Endothelial cell of umbilical vein (primary cell): ENCODE results near the gene ACSF3. TPM values are rescaled to one million over a fixed set of nuclear protein-coding genes. Genes with fewer than 3 reads are reported as not detected.

ENCODE experiments used
- BruUV-seq: library from RNA; stranded (reverse); fragments of 400-500 nt; replicated peaks from 2 replicates; lab custom pipeline; 2021; lab: Mats Ljungman, UMichigan
- CTCF ChIA-PET: fragments of 300-600, 350-600 bp; sonication (Branson Sonifier 250); formaldehyde crosslinking; loops from one replicate; lab custom pipeline; 2021; ENCODE audit warnings: antibody characterized with exemption, inconsistent platforms; lab: Charles Lee
- POLR2A ChIA-PET: fragments of 300-600, 350-600 bp; sonication (Branson Sonifier 250); formaldehyde crosslinking; loops from one replicate; lab custom pipeline; 2021; ENCODE audit warnings: antibody characterized with exemption, inconsistent platforms; lab: Charles Lee
- DNase-seq: peaks from one replicate; pipeline ENCODE4 v3.0.0-alpha.2; 2011; ENCODE audit warnings: low read depth, low spot score
- FAIRE-seq: peaks from 2 replicates; lab custom pipeline; 2011; peaks lifted over from hg19 to GRCh38; lab: Jason Lieb, UNC
- H2AFZ ChIP-seq: 2 replicates; pipeline ENCODE4 v1.6.0; 2012; ENCODE audit warnings: low read depth, low read length, control low read depth, inconsistent platforms
- H3K27ac ChIP-seq: 2 replicates; pipeline ENCODE4 v1.5.1; 2011; ENCODE audit warnings: low read depth, mild to moderate bottlenecking, control low read depth, low read length, moderate library complexity; ENCODE audit not compliant: insufficient read depth
- H3K27me3 ChIP-seq, 2 experiments: 2 replicates each; pipeline versions ENCODE4 v1.6.0 to v1.6.1; 2011; ENCODE audit warnings: low read length in 2 of 2, mixed read lengths in 1 of 2; ENCODE audit not compliant: control insufficient read depth in 2 of 2, insufficient read depth in 2 of 2
- H3K36me3 ChIP-seq, 2 experiments: 2 replicates in 1 of 2; 3 replicates in 1 of 2; pipeline ENCODE4 v1.5.1; 2011; ENCODE audit warnings: low read length in 2 of 2, mild to moderate bottlenecking in 1 of 2, moderate library complexity in 1 of 2; ENCODE audit not compliant: control insufficient read depth in 2 of 2, insufficient read depth in 2 of 2; ENCODE audit errors: extremely low read depth in 1 of 2
- H3K4me1 ChIP-seq: 3 replicates; pipeline ENCODE4 v1.5.1; 2011; ENCODE audit warnings: mild to moderate bottlenecking, low read length; ENCODE audit not compliant: control insufficient read depth, insufficient read depth; ENCODE audit errors: extremely low read depth
- H3K4me2 ChIP-seq: 2 replicates; pipeline ENCODE4 v1.6.1; 2011; ENCODE audit warnings: low read length, control low read depth, mixed read lengths; ENCODE audit not compliant: insufficient read depth
- H3K4me3 ChIP-seq, 3 experiments: fragments of 200-600 bp in 1 of 3; sonication (generic), shearing (Covaris generic) in 1 of 3; replicated peaks in 1 of 3; 2 replicates each; pipeline ENCODE4 v1.5.1; 2011 to 2016; ENCODE audit warnings: control low read depth in 3 of 3, low read length in 3 of 3, mild to moderate bottlenecking in 2 of 3, inconsistent platforms in 1 of 3, low read depth in 1 of 3, moderate library complexity in 1 of 3; ENCODE audit not compliant: insufficient read depth in 1 of 3
- H3K79me2 ChIP-seq: 2 replicates; pipeline ENCODE4 v1.6.0; 2012; ENCODE audit warnings: low read length, inconsistent platforms; ENCODE audit not compliant: control insufficient read depth, insufficient read depth
- H3K9ac ChIP-seq: replicated peaks from 2 replicates; pipeline ENCODE3; 2011; ENCODE audit warnings: low read length, control low read depth; ENCODE audit not compliant: insufficient read depth; ENCODE audit errors: extremely low read depth
- H3K9me1 ChIP-seq: replicated peaks from 3 replicates; pipeline ENCODE4 v1.6.0; 2011; ENCODE audit warnings: mild to moderate bottlenecking, low read length; ENCODE audit not compliant: control insufficient read depth, insufficient read depth; ENCODE audit errors: extremely low read depth
- H3K9me3 ChIP-seq: replicated peaks from 2 replicates; pipeline ENCODE4 v1.5.1; 2012; ENCODE audit warnings: low read length, inconsistent platforms; ENCODE audit not compliant: control insufficient read depth, insufficient read depth
- H4K20me1 ChIP-seq: replicated peaks from 2 replicates; pipeline ENCODE3; 2011; ENCODE audit warnings: mild to moderate bottlenecking, low read length; ENCODE audit not compliant: control insufficient read depth, insufficient read depth; ENCODE audit errors: extremely low read depth
- EZH2 ChIP-seq: IDR thresholded peaks from 2 replicates; pipeline ENCODE4 v1.6.1; 2012; ENCODE audit warnings: borderline replicate concordance, low read depth, mild to moderate bottlenecking, moderate library complexity, low read length, inconsistent platforms; ENCODE audit not compliant: severe bottlenecking
- FOS ChIP-seq: IDR thresholded peaks from 2 replicates; pipeline ENCODE4 v1.6.1; 2011; ENCODE audit warnings: mild to moderate bottlenecking, low read length, moderate library complexity, borderline replicate concordance; ENCODE audit not compliant: insufficient read depth
- GATA2 ChIP-seq: IDR thresholded peaks from 2 replicates; pipeline ENCODE4 v1.7.0; 2011; ENCODE audit warnings: low read depth, mild to moderate bottlenecking, moderate library complexity, mixed read lengths, low read length; ENCODE audit not compliant: insufficient read length, insufficient read depth
- JUN ChIP-seq: IDR thresholded peaks from 2 replicates; pipeline ENCODE4 v1.6.1; 2011; ENCODE audit warnings: borderline replicate concordance, low read depth; ENCODE audit not compliant: insufficient read length, insufficient read depth
- MYC ChIP-seq: IDR thresholded peaks from one replicate; pipeline ENCODE4 v1.6.1; 2011; ENCODE audit warnings: mild to moderate bottlenecking, low read depth, low read length
- POLR2A ChIP-seq: IDR thresholded peaks from 2 replicates; pipeline ENCODE4 v1.6.1; 2012; ENCODE audit warnings: low read depth, mild to moderate bottlenecking, control low read depth, low read length
- POLR2AphosphoS5 ChIP-seq: IDR thresholded peaks from 2 replicates; pipeline ENCODE4 v1.6.1; 2012; ENCODE audit warnings: low read depth, mild to moderate bottlenecking, control low read depth, low read length, moderate library complexity; ENCODE audit not compliant: insufficient read depth
- dilution Hi-C: fragments of 300-500 bp; cut with MboI; formaldehyde crosslinking; loops from one replicate; pipeline ENCODE4 v1.15.0; 2019; ENCODE audit warnings: low sequenced_read_pairs; ENCODE audit not compliant: extremely low pct_ligation_motif_present
- intact Hi-C: fragments of 100-400 bp; cut with micrococcal nuclease; formaldehyde crosslinking; loops from one replicate; pipeline ENCODE4 v1.10.0; 2022
- polyA plus RNA-seq, 4 experiments: library from polyadenylated mRNA; depleted of rRNA in 3 of 4; stranded (reverse) in 3 of 4; unstranded in 1 of 4; fragments of >200 nt; gene quantifications; 2 replicates each; pipeline versions ENCODE4 v1.2.1 to v1.2.3, GENCODE V29; 2011 to 2012; ENCODE audit warnings: missing spikeins in 1 of 4
- total RNA-seq: library from RNA; stranded (reverse); gene quantifications from 2 replicates; pipeline ENCODE4 v1.2.3, GENCODE V29; 2021
- TF ChIP-seq, protein P1 (sequence below), 2 donors: IDR thresholded peaks; 1 replicate in 1 of 2; 2 replicates in 1 of 2; pipeline ENCODE4 v1.5.1; 2011; ENCODE audit warnings: low read length in 2 of 2, mild to moderate bottlenecking in 2 of 2, moderate library complexity in 2 of 2, control low read depth in 1 of 2, inconsistent platforms in 1 of 2, low read depth in 1 of 2; ENCODE audit not compliant: insufficient read depth in 1 of 2; ENCODE audit errors: extremely low read depth in 1 of 2
- TF ChIP-seq, protein P2 (sequence below): IDR thresholded peaks from 2 replicates; pipeline ENCODE4 v1.6.1; 2011; ENCODE audit not compliant: insufficient read depth, insufficient read length

The ACSF3 gene
- total and polyA plus RNA-seq, 2 donors (not counting 3 experiments of a cell fraction or from before 2014, with no cell fraction given): 18.6 to 33.2 TPM

DNA sequence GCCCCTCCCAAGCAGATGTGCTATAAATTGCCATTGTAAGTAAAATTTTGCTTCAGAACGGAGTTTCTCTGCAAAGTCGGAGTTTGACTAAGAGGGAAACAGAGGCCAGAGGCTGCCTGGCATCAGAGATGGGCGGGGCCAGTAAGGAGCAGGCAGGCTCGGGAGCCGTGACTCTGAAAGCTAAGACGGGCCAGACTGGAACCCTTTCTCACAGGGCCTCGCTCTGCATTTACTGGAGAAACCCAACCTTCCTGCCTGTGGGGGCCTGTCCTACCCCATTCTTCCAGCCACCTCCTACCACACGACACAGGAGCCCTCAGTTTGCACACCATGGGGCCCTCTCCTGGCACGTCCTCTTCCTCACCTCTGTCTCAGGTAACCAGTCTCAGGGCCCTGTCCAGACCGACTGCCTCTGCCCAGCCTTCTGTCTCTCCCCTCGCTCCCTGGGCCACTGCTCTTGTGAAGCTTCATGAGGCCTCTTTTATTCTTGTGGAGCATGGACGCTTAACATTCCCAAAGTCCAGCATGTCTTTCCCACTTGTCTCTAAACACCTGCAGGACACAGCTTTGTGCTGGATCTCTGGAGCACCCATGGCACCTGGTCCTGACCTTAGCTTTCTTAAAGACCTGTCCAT, 48.4 kb upstream of the ACSF3 start:
- no peak for DNase-seq
- ChIA-PET POLR2A (no interaction called here), CTCF (no interaction called here)
- no peak overlapping the region for H3K9ac ChIP-seq
- FAIRE-seq: no peak
- H3K9me1 ChIP-seq: no peaks in the 10 kb centered on the region
- intact Hi-C loops: no loop called here
- H3K4me3 ChIP-seq: no peak overlapping the region
- H3K36me3 ChIP-seq: no peaks in the 10 kb centered on the region
- no peak overlapping the region for H3K27ac ChIP-seq
- dilution Hi-C loops: no loop called here
- BruUV-seq: no TSS peak
- H4K20me1 ChIP-seq: no peaks in the 10 kb centered on the region
- H3K9me3 ChIP-seq: no peaks in the 10 kb centered on the region
- no peaks in the 10 kb centered on the region for H3K79me2 ChIP-seq
- TF ChIP-seq POLR2AphosphoS5 (no peak), FOS (no peak), GATA2 (no peak), MYC (no peak), JUN (no peak), EZH2 (no peak), POLR2A (no peak)
- TF ChIP-seq, protein P1, sequence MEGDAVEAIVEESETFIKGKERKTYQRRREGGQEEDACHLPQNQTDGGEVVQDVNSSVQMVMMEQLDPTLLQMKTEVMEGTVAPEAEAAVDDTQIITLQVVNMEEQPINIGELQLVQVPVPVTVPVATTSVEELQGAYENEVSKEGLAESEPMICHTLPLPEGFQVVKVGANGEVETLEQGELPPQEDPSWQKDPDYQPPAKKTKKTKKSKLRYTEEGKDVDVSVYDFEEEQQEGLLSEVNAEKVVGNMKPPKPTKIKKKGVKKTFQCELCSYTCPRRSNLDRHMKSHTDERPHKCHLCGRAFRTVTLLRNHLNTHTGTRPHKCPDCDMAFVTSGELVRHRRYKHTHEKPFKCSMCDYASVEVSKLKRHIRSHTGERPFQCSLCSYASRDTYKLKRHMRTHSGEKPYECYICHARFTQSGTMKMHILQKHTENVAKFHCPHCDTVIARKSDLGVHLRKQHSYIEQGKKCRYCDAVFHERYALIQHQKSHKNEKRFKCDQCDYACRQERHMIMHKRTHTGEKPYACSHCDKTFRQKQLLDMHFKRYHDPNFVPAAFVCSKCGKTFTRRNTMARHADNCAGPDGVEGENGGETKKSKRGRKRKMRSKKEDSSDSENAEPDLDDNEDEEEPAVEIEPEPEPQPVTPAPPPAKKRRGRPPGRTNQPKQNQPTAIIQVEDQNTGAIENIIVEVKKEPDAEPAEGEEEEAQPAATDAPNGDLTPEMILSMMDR (IDR thresholded peaks at IDR 0.05; ENCODE audit: extremely low read depth in 1 of 2, insufficient read depth in 1 of 2, low read depth in 1 of 2, low read length in 2 of 2): no peak
- TF ChIP-seq, protein P2, sequence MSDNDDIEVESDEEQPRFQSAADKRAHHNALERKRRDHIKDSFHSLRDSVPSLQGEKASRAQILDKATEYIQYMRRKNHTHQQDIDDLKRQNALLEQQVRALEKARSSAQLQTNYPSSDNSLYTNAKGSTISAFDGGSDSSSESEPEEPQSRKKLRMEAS: no peak
- H2AFZ ChIP-seq: no peak overlapping the region
- H3K4me2 ChIP-seq: no peak overlapping the region
- no peaks in the 10 kb centered on the region for H3K4me1 ChIP-seq
- no peaks in the 10 kb centered on the region for H3K27me3 ChIP-seq
